Heart right ventricle (tissue), 16 donors: ENCODE data around the gene DSE. TPM values are rescaled to one million over a fixed set of nuclear protein-coding genes. Genes with fewer than 3 reads are reported as not detected.
"Not testable (repeated sequence)": the region's sequence is repeated elsewhere in the genome, so short reads cannot be mapped to it uniquely, and the experiment has no call there.

Experiments
- ATAC-seq, 8 donors: fragments of 200-7000 bp; cut with Tn5 transposase; one replicate each; pipeline ENCODE4 v1.9.1; 2020; ENCODE audit warnings: mild to moderate bottlenecking in 8 of 8, moderate library complexity in 8 of 8, moderate number of reproducible peaks in 1 of 8
- DNase-seq, 2 donors: peaks; one replicate each; pipeline ENCODE4 v3.0.0-alpha.2; 2020
- H3K27ac ChIP-seq, 10 donors: fragments of 200-600 bp; sonication (generic) in 2 of 10; one replicate each; pipeline versions ENCODE4 v1.5.0 to v1.8.0; 2020 to 2022; ENCODE audit warnings: mild to moderate bottlenecking in 3 of 10
- H3K27me3 ChIP-seq, 7 donors: fragments of 200-600 bp; one replicate each; pipeline ENCODE4 v1.8.0; 2021 to 2022; ENCODE audit warnings: mild to moderate bottlenecking in 2 of 7
- H3K36me3 ChIP-seq, 9 donors: fragments of 200-600 bp; sonication (generic) in 1 of 9; one replicate each; pipeline versions ENCODE4 v1.5.0 to v1.8.0; 2020 to 2022; ENCODE audit warnings: mild to moderate bottlenecking in 2 of 9
- H3K4me1 ChIP-seq, 9 donors: fragments of 200-600 bp; sonication (generic) in 1 of 9; one replicate each; pipeline versions ENCODE4 v1.5.0 to v1.8.0; 2020 to 2022; ENCODE audit warnings: mild to moderate bottlenecking in 4 of 9
- H3K4me3 ChIP-seq, 10 donors: fragments of 200-600 bp; sonication (generic) in 2 of 10; one replicate each; pipeline versions ENCODE4 v1.5.0 to v1.8.0; 2020 to 2022; ENCODE audit warnings: mild to moderate bottlenecking in 7 of 10, moderate library complexity in 2 of 10
- H3K9me3 ChIP-seq, 11 donors: fragments of 200-600 bp in 10 of 11; sonication (generic) in 2 of 11; one replicate each; pipeline versions ENCODE4 v1.5.0 to v1.8.0; 2013 to 2022; ENCODE audit warnings: mild to moderate bottlenecking in 2 of 11, control low read depth in 1 of 11, moderate library complexity in 1 of 11
- WGBS, 2 donors: extraction: QIAGEN DNeasy Blood & Tissue Kit; methylation state at CpG; one replicate each; pipeline ENCODE4 v1.1.7; 2013; ENCODE audit warnings: inconsistent platforms in 1 of 2; 5-methylcytosine and 5-hydroxymethylcytosine counted together
- intact Hi-C, 10 donors: fragments of 100-400 bp; cut with DNase I; formaldehyde crosslinking; loops; one replicate each; pipeline versions ENCODE4 v1.11.1 to v1.14.2; 2022
- polyA plus RNA-seq, 2 donors: library from polyadenylated mRNA; stranded (reverse); fragments of 200-250 nt; gene quantifications; one replicate each; pipeline ENCODE4 v1.2.3, GENCODE V29; 2013
- total RNA-seq, 10 donors: library from RNA; stranded (reverse); fragmentation: NEBNext Ultra II Directional in 3 of 10; extraction: Animal tissue kit (Norgen Biotek cat#: 25700) in 3 of 10; gene quantifications; one replicate each; pipeline versions ENCODE4 v1.2.1 to v1.2.4, GENCODE V29; 2021 to 2023
- TF ChIP-seq, protein P1 (sequence below), 9 donors: fragments of 200-600 bp; sonication (generic) in 2 of 9; IDR thresholded peaks; one replicate each; pipeline versions ENCODE4 v1.5.0 to v1.8.0; 2021 to 2022; ENCODE audit warnings: antibody characterized with exemption in 9 of 9, mild to moderate bottlenecking in 5 of 9, moderate library complexity in 1 of 9
- donor health status: Arrhythmogenic right ventricular cardiomyopathy.
- donor health status: ischemic (EF 13 %, LVEDD 7.1; RV severe dilation, severe dysfunction).
- donor health status: healthy with polysubstance abuse.
- donor health status: DM: no; HTN: yes; CAD: no.
- donor health status: DM: no; HTN: no; CAD: no.
- donor health status: ischemic (EF 25% LVEDD 6.9; RV normal size, moderate dysfunction).
- donor health status: ischemic (EF 25% LVEDD 5.7; RV mildly dilated, moderate dysfunction).
- donor health status: healthy.
- donor health status: DM: yes; HTN: yes; CAD: no.
- donor health status: Ischemic cardiomyopathy.
- donor health status: ischemic (EF 35%, LVEDD 5.7; RV mildly dilated, moderate dysfunction).
- donor health status: nonischemic (EF 11% LVEDD 7.7; RV severe dilation, severe dysfunction).
- donor health status: DM: yes; HTN: yes; CAD: no.
- donor health status: PGD.
- donor health status: ischemic (EF 29% LVEDD 5.4; RV normal size, mild dysfunction).
- donor health status: nonischemic (EF 23%, LVEDD 6.1; RV moderate dilation, normal function).

The DSE gene
- total and polyA plus RNA-seq, 12 donors = 3.8 to 25.4 (median 11.3) TPM

DNA sequence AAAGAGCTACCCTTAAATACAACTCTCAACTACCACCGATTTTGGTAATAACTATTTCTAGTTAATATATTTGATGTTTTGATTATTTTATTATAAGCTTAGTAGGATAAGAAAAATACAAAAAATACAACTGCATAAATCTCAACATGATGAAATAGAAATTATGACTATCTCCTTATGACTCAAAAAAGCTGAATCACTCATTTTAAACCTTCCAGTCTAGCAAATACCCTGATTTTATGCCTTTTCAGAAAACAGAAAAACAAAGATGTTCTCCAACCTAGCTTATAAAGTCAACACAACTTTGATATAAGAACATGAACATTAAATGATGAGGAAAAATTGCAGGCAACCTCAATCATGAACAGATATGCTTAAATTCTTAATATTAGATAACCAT is 40.2 kb upstream of the DSE start:
- Histone ChIP-seq H3K9me3 (peaks cover 0 to 9% (median 0%) of the 10 kb centered on the region in 11 donors), H3K4me1 (peaks cover 3 to 39% (median 29%) of the 10 kb centered on the region in 9 donors), H3K27me3 (no peaks in the 10 kb centered on the region), H3K36me3 (no peaks in the 10 kb centered on the region), H3K4me3 (no peak overlapping the region), H3K27ac (no peak overlapping the region)
- DNase-seq = no peak
- no peak for ATAC-seq
- TF ChIP-seq, protein P1, sequence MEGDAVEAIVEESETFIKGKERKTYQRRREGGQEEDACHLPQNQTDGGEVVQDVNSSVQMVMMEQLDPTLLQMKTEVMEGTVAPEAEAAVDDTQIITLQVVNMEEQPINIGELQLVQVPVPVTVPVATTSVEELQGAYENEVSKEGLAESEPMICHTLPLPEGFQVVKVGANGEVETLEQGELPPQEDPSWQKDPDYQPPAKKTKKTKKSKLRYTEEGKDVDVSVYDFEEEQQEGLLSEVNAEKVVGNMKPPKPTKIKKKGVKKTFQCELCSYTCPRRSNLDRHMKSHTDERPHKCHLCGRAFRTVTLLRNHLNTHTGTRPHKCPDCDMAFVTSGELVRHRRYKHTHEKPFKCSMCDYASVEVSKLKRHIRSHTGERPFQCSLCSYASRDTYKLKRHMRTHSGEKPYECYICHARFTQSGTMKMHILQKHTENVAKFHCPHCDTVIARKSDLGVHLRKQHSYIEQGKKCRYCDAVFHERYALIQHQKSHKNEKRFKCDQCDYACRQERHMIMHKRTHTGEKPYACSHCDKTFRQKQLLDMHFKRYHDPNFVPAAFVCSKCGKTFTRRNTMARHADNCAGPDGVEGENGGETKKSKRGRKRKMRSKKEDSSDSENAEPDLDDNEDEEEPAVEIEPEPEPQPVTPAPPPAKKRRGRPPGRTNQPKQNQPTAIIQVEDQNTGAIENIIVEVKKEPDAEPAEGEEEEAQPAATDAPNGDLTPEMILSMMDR (IDR thresholded peaks at IDR 0.05) = no peak
- intact Hi-C loops = loop anchor here in 1 of 10 donors (5.0 kb wide), 1 partner anchor 37 kb away; no protein-coding TSS in a partner anchor
- 99 to 100% methylated on average over 1 of the region's 1 CpG for WGBS, 2 donors

DNA sequence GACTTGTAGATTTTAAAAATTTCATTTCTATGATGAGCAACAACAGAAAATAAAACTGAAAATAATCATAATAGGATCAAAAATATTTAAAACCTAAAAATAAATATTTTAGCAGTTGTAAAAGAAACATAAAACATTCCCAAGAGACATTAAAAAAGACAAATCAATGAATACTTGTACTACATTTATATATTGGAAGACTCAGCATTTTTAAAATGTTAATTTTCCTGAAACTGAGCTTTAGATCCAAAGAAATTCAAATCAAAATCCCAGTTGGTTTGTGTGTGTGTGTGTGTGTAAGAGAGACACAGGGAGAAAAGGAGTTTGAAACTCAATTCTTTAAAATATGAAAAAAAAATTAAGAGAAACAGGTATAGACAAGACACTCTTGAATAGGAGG is 38.7 kb upstream of the DSE start:
- intact Hi-C loops = loop anchor here in 1 of 10 donors (5.0 kb wide), 1 partner anchor 35 kb away; no protein-coding TSS in a partner anchor
- Histone ChIP-seq H3K9me3 (peaks cover 0 to 9% (median 0%) of the 10 kb centered on the region in 11 donors), H3K4me3 (no peak overlapping the region), H3K27me3 (no peaks in the 10 kb centered on the region), H3K27ac (no peak overlapping the region), H3K4me1 (peaks cover 3 to 27% (median 21%) of the 10 kb centered on the region in 9 donors), H3K36me3 (no peaks in the 10 kb centered on the region)
- ATAC-seq (no peak), DNase-seq (no peak)
- TF ChIP-seq, protein P1 (IDR thresholded peaks at IDR 0.05) = no peak

DNA sequence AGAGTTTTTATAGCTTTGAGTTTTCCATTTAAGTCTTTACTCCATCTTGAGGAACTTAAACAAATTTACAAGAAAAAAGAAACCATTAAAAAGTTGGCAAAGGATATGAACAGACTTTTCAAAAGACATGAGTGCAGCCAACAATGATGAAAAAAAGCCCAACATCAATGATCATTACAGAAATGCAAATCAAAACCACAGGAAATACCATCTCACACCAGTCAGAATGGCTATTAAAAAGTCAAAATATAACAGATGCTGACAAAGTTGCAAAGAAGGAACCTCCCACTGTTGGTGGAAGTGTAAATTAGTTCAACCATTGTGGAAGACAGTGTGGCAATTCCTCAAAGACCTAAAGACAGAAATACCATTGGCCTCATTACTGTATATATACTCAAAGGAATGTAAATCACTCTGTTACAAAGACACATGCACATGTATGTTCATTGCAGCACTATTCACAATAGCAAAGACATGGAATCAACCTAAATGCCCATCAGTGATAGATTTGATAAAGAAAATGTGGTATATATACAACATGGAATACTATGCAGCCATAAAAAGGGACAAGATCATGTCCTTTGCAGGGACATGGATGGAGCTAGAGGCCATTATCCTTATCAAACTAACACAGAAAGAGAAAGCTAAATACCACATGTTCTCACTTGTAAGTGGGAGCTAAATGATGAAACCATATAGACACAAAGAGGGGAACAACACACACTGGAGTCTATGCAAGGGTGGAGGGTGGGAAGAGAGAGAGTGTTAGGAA is 35.9 kb upstream of the DSE start:
- ATAC-seq, H3K9me3 ChIP-seq, H3K4me3 ChIP-seq, H3K27ac ChIP-seq, H3K27me3 ChIP-seq, H3K36me3 ChIP-seq, DNase-seq, H3K4me1 ChIP-seq: not testable (repeated sequence)
- intact Hi-C loops = loop anchor here in 1 of 10 donors (5.0 kb wide), 1 partner anchor 32 kb away; no protein-coding TSS in a partner anchor

DNA sequence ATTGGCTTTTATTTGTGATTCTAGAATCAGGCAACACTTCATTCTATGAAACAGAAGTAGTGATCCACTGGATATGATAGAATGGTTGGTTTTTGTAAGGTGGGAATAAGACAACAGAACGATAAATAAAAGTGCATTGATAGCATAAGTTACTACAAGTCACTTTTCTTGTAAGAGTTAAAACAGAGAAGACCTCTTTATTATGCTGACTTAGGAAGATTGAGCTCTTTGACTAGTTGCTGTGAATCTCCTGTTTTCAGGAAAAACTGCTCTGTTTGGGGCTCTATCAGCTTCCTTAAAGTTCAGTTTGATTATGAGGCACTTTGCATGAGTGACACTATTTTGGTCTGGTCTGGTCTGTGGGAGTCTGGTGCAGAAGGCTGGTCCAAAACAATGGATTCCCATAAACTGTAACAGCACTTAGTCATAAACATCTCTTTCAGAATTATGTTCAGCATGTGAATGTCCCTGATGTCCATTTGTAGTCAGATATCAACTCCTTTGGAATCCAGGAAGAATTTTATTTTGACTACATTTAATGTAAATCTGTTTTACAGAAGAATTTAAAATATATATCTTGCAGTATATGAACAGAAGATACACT is 35.0 kb upstream of the DSE start:
- TF ChIP-seq, protein P1 (IDR thresholded peaks at IDR 0.05) = no peak
- Histone ChIP-seq H3K36me3 (no peaks in the 10 kb centered on the region), H3K9me3 (peaks cover 0 to 17% (median 0%) of the 10 kb centered on the region in 11 donors), H3K4me3 (no peak overlapping the region), H3K27ac (no peak overlapping the region), H3K4me1 (no peaks in the 10 kb centered on the region), H3K27me3 (no peaks in the 10 kb centered on the region)
- ATAC-seq (no peak), DNase-seq (no peak)
- intact Hi-C loops = no loop called here
- 94 to 97% methylated on average over 1 of the region's 1 CpG for WGBS, 2 donors

DNA sequence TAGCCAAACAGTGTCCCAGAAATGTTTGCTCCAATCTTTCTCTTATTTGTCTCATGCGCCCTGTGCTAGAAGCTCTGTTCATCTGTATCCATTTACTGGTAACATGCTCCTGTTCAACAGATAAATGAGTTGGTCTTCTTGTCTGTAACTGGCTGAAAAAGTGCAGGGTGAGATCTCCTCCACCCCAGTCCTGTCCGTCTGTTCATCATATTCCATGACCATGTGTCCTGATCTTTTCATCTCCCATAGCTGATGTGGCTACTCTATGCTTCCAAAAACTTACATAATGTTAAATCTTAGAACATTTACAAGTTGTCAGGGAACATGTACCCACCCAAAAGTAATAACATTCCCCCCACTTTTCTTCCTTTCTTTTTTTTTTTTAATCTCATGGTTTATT is 31.8 kb upstream of the DSE start:
- intact Hi-C loops = no loop called here
- ATAC-seq = peak in 1 of 8 donors; percentile 39

DNA sequence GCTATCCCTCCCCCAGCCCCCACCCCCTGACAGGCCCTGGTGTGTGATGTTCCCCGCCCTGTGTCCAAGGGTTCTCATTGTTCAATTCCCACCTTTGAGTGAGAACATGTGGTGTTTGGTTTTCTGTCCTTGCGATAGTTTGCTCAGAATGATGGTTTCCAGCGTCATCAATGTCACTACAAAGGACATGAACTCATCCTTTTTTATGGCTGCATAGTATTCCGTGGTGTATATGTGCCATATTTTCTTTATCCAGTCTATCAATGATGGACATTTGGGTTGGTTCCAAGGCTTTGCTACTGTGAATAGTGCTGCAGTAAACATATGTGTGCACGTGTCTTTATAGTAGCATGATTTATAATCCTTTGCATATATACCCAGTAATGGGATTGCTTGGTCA is 30.1 kb upstream of the DSE start:
- ATAC-seq, H3K4me1 ChIP-seq, H3K4me3 ChIP-seq, H3K27me3 ChIP-seq, H3K36me3 ChIP-seq, DNase-seq, H3K27ac ChIP-seq, intact Hi-C loops: not testable (repeated sequence)
- WGBS, 2 donors = 95 to 96% methylated on average over 5 of the region's 5 CpGs
- peaks cover 0 to 16% (median 0%) of the 10 kb centered on the region in 11 donors for H3K9me3 ChIP-seq

More for the DNA sequence above, 31.8 kb upstream of the DSE start:
- Histone ChIP-seq H3K9me3 (peaks cover 0 to 20% (median 0%) of the 10 kb centered on the region in 11 donors), H3K27me3 (no peaks in the 10 kb centered on the region), H3K4me1 (no peaks in the 10 kb centered on the region), H3K36me3 (no peaks in the 10 kb centered on the region), H3K27ac (no peak overlapping the region), H3K4me3 (no peak overlapping the region)
- no peak for DNase-seq
- TF ChIP-seq, protein P1 (IDR thresholded peaks at IDR 0.05) = no peak
- WGBS, 2 donors = 82 to 94% methylated on average over 2 of the region's 2 CpGs
